CD4-positive, alpha-beta memory T cell (primary cell): ENCODE results near the gene GCSH. TPM values are rescaled to one million over a fixed set of nuclear protein-coding genes. Genes with fewer than 3 reads are reported as not detected.
A peak's percentile ranks its signal among the peaks of the same experiment; 100 is the strongest.

ENCODE experiments used
- CTCF ChIA-PET: fragments of 350-600 bp; sonication (Branson Sonifier 250); formaldehyde crosslinking; loops from one replicate; lab custom pipeline; 2021; ENCODE audit warnings: inconsistent platforms; ENCODE audit not compliant: partially characterized antibody; lab: Charles Lee
- POLR2A ChIA-PET: fragments of 350-600 bp; sonication (Branson Sonifier 250); formaldehyde crosslinking; loops from one replicate; lab custom pipeline; 2021; ENCODE audit not compliant: partially characterized antibody; lab: Charles Lee
- DNase-seq, 5 donors: peaks; one replicate each; pipeline versions ENCODE4 v3.0.0 to v3.0.0-alpha.2; 2020 to 2022; ENCODE audit warnings: mixed read lengths in 1 of 5
- H3K27ac ChIP-seq: one replicate; pipeline ENCODE4 v1.7.0; 2013; ENCODE audit warnings: low read depth, low read length
- H3K27me3 ChIP-seq: 2 replicates; pipeline ENCODE4 v1.7.0; 2013; ENCODE audit warnings: mild to moderate bottlenecking, low read length, moderate library complexity; ENCODE audit not compliant: insufficient read depth
- H3K36me3 ChIP-seq: 2 replicates; pipeline ENCODE4 v1.7.0; 2013; ENCODE audit warnings: mild to moderate bottlenecking, low read length, moderate library complexity; ENCODE audit not compliant: insufficient read depth
- H3K4me1 ChIP-seq: 2 replicates; pipeline ENCODE4 v1.7.0; 2013; ENCODE audit warnings: mild to moderate bottlenecking, low read length, moderate library complexity; ENCODE audit not compliant: insufficient read depth
- H3K4me3 ChIP-seq, 2 donors: one replicate each; pipeline ENCODE4 v1.7.0; 2013; ENCODE audit warnings: low read length in 2 of 2, mild to moderate bottlenecking in 1 of 2
- H3K9me3 ChIP-seq, 2 donors: one replicate each; pipeline ENCODE4 v1.7.0; 2013; ENCODE audit warnings: low read length in 2 of 2, control low read depth in 1 of 2; ENCODE audit not compliant: control insufficient read depth in 1 of 2
- H3K27ac Mint-ChIP-seq, 7 donors: one replicate each; pipeline ENCODE4 v1.8.0; 2020 to 2021; ENCODE audit warnings: mixed read lengths in 7 of 7, mild to moderate bottlenecking in 6 of 7, inconsistent platforms in 3 of 7, moderate library complexity in 3 of 7
- H3K27me3 Mint-ChIP-seq, 2 donors: one replicate each; pipeline ENCODE4 v1.8.0; 2020 to 2021; ENCODE audit warnings: mixed read lengths in 2 of 2
- H3K36me3 Mint-ChIP-seq, 2 donors: one replicate each; pipeline ENCODE4 v1.8.0; 2020 to 2021; ENCODE audit warnings: mixed read lengths in 2 of 2, inconsistent platforms in 1 of 2, mild to moderate bottlenecking in 1 of 2
- H3K4me1 Mint-ChIP-seq, 4 donors: one replicate each; pipeline ENCODE4 v1.8.0; 2020 to 2021; ENCODE audit warnings: mixed read lengths in 4 of 4, mild to moderate bottlenecking in 1 of 4
- H3K4me3 Mint-ChIP-seq, 8 donors: one replicate each; pipeline ENCODE4 v1.8.0; 2020 to 2021; ENCODE audit warnings: mixed read lengths in 8 of 8, mild to moderate bottlenecking in 7 of 8, moderate library complexity in 6 of 8, inconsistent platforms in 3 of 8
- H3K9me3 Mint-ChIP-seq, 8 donors: one replicate each; pipeline ENCODE4 v1.8.0; 2020 to 2021; ENCODE audit warnings: mixed read lengths in 8 of 8, mild to moderate bottlenecking in 5 of 8, inconsistent platforms in 3 of 8, moderate library complexity in 1 of 8
- intact Hi-C: fragments of 100-400 bp; cut with micrococcal nuclease; formaldehyde crosslinking; loops from one replicate; pipeline ENCODE4 v1.15.1; 2023
- polyA plus RNA-seq, 2 donors: library from polyadenylated mRNA; unstranded; fragments of 300-500 nt; fragmentation: Illumina TruSeq; gene quantifications; one replicate each; pipeline ENCODE4 v1.2.3, GENCODE V29; 2021
- total RNA-seq, 2 experiments: library from RNA; stranded (reverse); gene quantifications; one replicate each; pipeline ENCODE4 v1.2.3, GENCODE V29; 2021

GCSH gene
- total and polyA plus RNA-seq, 4 experiments from 2014 or later, result 3.5 to 8.0 (median 4.8) TPM

- Histone ChIP-seq H3K36me3 (no peaks in the 10 kb centered on the region), H3K9me3 (no peaks in the 10 kb centered on the region), H3K27me3 (no peaks in the 10 kb centered on the region), H3K4me1 (peaks cover 29% of the 10 kb centered on the region), H3K4me3 (peak within 1 kb of the TSS; percentile 56 to 68), H3K27ac (peak within 1 kb of the TSS; percentile 50)
- Mint-ChIP-seq H3K36me3 (peaks cover 3 to 6% of the 10 kb centered on the region in 2 donors), H3K27ac (peak within 1 kb of the TSS; percentile 68 to 89 (median 85)), H3K4me3 (peak within 1 kb of the TSS; percentile 83 to 91 (median 88)), H3K27me3 (no peaks in the 10 kb centered on the region), H3K4me1 (peaks cover 18 to 42% (median 28%) of the 10 kb centered on the region in 4 donors), H3K9me3 (no peaks in the 10 kb centered on the region)
- POLR2A ChIA-PET, result interaction anchor here (0.6 to 6.7 kb wide), 9 partner anchors 10 to 279 kb away, joined by 3 to 66 read pairs (median 4); partner anchors contain the start of genes C16orf46, CENPN, CMC2 and GAN
- CTCF ChIA-PET, result interaction anchor here (0.6 to 6.4 kb wide), 19 partner anchors 9 to 63 kb away, joined by 3 to 91 read pairs (median 5); partner anchors contain the start of genes C16orf46, CENPN and CMC2
- intact Hi-C loops, result loop anchor here (1.0 kb wide), 3 partner anchors 28 to 61 kb away; partner anchors contain the start of genes C16orf46, CENPN and GCSH
- DNase-seq, result peak; percentile 81 to 91 (median 89)
Measured at GRCh38 chr16:81035398-81035974, 60.7 kb downstream of the GCSH start, which contains the start of gene ATMIN. TSS of gene ATMIN (plus strand) at chr16:81035842. CDS start at chr16:81035871, 29 bp downstream.

Other genes with a start within 250 kb of the GCSH start
- 10 to 100 TPM; 39.7 to 39.9 TPM for gene CMC2, start 89.5 kb downstream of the GCSH start, total RNA-seq
- gene CMC2, start 89.5 kb downstream of the GCSH start, polyA plus RNA-seq, result 100 to 1,000 TPM; 109 to 154 TPM
- 1 to 10 TPM; 3.4 to 4.0 TPM for gene CENPN, start 89.2 kb downstream of the GCSH start, total RNA-seq
- 1 to 10 TPM; 2.9 to 3.9 TPM for gene CENPN, start 89.2 kb downstream of the GCSH start, polyA plus RNA-seq
- gene ATMIN, start 60.6 kb downstream of the GCSH start, total RNA-seq, result 10 to 100 TPM; 39.3 to 45.4 TPM
- 10 to 100 TPM; 26.1 to 46.3 TPM for gene ATMIN, start 60.6 kb downstream of the GCSH start, polyA plus RNA-seq
- under 1 TPM in 1 of 2 experiments, not detected in 1; 0.29 TPM for gene C16orf46, start 19.2 kb downstream of the GCSH start, total RNA-seq
- under 1 TPM in 1 of 2 donors, not detected in 1; 0.49 TPM for gene C16orf46, start 19.2 kb downstream of the GCSH start, polyA plus RNA-seq
- not detected for gene BCO1, start 142.3 kb upstream of the GCSH start, total RNA-seq
- not detected for gene BCO1, start 142.3 kb upstream of the GCSH start, polyA plus RNA-seq
- 10 to 100 TPM in 1 of 2 experiments, 1 to 10 TPM in 1; 9.5 to 10.8 TPM for gene GAN, start 218.6 kb upstream of the GCSH start, total RNA-seq
- gene GAN, start 218.6 kb upstream of the GCSH start, polyA plus RNA-seq, result 1 to 10 TPM in 1 of 2 donors, under 1 TPM in 1; 0.97 to 2.8 TPM